Colonic mucosa (tissue), 4 donors: Measurements from ENCODE around the gene CTXND1. TPM values are rescaled to one million over a fixed set of nuclear protein-coding genes. Genes with fewer than 3 reads are reported as not detected.

Experiments
- DNase-seq: peaks from one replicate; pipeline ENCODE4 v3.0.0-alpha.2; 2020
- H3K27ac ChIP-seq: fragments of 200-600 bp; one replicate; pipeline ENCODE4 v1.8.0; 2021
- H3K27me3 ChIP-seq: fragments of 200-600 bp; one replicate; pipeline ENCODE4 v1.8.0; 2021
- H3K36me3 ChIP-seq: fragments of 200-600 bp; one replicate; pipeline ENCODE4 v1.8.0; 2021
- H3K4me1 ChIP-seq: fragments of 200-600 bp; one replicate; pipeline ENCODE4 v1.8.0; 2021; ENCODE audit warnings: mild to moderate bottlenecking
- H3K4me3 ChIP-seq: fragments of 200-600 bp; one replicate; pipeline ENCODE4 v1.8.0; 2021
- H3K9ac ChIP-seq, 2 donors: one replicate each; pipeline ENCODE4 v1.7.0; 2013; ENCODE audit warnings: control low read depth in 2 of 2, low read depth in 2 of 2, low read length in 2 of 2
- H3K9me3 ChIP-seq: fragments of 200-600 bp; one replicate; pipeline ENCODE4 v1.8.0; 2021
- intact Hi-C: fragments of 100-400 bp; cut with DNase I; formaldehyde crosslinking; loops from one replicate; pipeline ENCODE4 v1.14.1; 2022
- total RNA-seq, 2 donors: library from RNA; stranded (reverse); fragmentation: NEBNext Ultra II Directional in 1 of 2; extraction: Animal tissue kit (Norgen Biotek cat#: 25700) in 1 of 2; gene quantifications; one replicate each; pipeline ENCODE4 v1.2.1, GENCODE V29; 2021
- TF ChIP-seq, protein P1 (sequence below): fragments of 200-600 bp; IDR thresholded peaks from one replicate; pipeline ENCODE4 v1.8.0; 2022; ENCODE audit warnings: antibody characterized with exemption, mild to moderate bottlenecking
- donor health status: healthy.
- donor health status: DM: no; HTN: no; CAD: no.
- donor health status: DM: no; HTN: no; CAD: no.

CTXND1 gene
- total RNA-seq, 2 donors from 2014 or later, result 0.11 to 0.12 TPM

DNA sequence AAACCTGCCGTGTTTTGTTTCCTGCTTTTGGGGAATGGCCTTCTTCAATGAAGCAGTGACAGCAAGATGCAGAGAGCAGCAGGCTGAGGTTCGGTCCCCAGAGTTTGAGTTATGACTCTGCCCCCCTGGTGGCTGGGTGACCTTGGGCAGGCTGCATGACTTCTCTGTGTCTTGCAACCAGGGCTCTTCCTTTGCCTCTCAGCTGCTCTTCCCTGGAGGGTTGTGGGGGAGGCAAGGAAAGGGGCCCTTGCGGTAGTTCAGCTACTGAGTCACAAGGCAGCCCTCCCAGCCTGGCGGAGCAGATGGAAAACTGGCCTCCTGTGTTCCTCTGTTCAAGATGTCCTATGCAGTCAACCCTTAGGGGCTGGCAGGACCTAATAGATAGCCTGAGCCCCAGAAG, 17.1 kb downstream of the CTXND1 start:
- DNase-seq, result peak; percentile 44
- no peaks in the 10 kb centered on the region for H3K27me3 ChIP-seq
- intact Hi-C loops, result no loop called here
- H3K27ac ChIP-seq, result no peak overlapping the region
- TF ChIP-seq, protein P1, sequence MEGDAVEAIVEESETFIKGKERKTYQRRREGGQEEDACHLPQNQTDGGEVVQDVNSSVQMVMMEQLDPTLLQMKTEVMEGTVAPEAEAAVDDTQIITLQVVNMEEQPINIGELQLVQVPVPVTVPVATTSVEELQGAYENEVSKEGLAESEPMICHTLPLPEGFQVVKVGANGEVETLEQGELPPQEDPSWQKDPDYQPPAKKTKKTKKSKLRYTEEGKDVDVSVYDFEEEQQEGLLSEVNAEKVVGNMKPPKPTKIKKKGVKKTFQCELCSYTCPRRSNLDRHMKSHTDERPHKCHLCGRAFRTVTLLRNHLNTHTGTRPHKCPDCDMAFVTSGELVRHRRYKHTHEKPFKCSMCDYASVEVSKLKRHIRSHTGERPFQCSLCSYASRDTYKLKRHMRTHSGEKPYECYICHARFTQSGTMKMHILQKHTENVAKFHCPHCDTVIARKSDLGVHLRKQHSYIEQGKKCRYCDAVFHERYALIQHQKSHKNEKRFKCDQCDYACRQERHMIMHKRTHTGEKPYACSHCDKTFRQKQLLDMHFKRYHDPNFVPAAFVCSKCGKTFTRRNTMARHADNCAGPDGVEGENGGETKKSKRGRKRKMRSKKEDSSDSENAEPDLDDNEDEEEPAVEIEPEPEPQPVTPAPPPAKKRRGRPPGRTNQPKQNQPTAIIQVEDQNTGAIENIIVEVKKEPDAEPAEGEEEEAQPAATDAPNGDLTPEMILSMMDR, result peak; percentile 49
- H3K4me3 ChIP-seq, result no peak overlapping the region
- no peaks in the 10 kb centered on the region for H3K36me3 ChIP-seq
- no peak overlapping the region for H3K9ac ChIP-seq
- no peaks in the 10 kb centered on the region for H3K4me1 ChIP-seq
- no peaks in the 10 kb centered on the region for H3K9me3 ChIP-seq

DNA sequence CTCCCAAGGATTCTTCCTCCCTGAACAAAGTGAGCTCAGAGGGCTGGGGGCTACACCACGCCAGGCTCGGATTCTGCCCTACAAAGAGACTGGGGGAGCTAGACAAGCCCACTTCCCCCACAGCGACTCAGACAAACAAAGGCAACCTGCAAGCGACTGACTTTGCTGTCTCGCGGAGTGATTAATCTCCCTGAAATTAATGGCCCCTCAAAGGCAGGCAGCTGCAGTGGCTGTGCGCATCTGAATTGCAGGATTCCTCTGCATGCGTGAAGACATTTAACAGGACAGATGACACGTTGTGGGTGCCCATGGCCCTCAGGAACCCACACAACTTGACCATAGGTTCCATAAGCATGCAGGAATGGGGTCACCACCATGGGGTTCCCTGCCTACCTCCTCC, 18.4 kb downstream of the CTXND1 start:
- H3K9me3 ChIP-seq, result no peaks in the 10 kb centered on the region
- H3K4me1 ChIP-seq, result no peaks in the 10 kb centered on the region
- DNase-seq, result no peak
- H3K27me3 ChIP-seq, result no peaks in the 10 kb centered on the region
- no peak overlapping the region for H3K4me3 ChIP-seq
- H3K9ac ChIP-seq, result no peak overlapping the region
- intact Hi-C loops, result no loop called here
- TF ChIP-seq, protein P1, result no peak
- no peak overlapping the region for H3K27ac ChIP-seq
- no peaks in the 10 kb centered on the region for H3K36me3 ChIP-seq

DNA sequence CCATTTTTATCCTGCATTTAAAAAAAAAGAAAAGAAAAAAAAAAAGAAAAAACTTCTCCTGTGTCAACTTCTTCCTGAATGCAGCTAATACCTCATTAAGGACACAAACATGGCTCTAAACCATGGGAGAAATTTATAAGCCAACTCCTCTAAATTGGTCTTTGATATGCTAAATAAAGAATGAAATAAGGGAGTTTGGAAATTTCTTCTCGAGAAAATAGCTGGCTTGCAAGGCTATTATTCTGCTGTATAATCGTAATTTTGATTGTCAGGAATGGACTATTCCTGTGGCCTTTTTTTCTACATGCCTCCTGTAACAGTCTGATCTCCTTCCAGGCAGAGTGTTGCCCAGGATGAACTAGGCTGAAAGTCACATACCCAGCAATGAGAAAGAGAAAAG, 20.6 kb downstream of the CTXND1 start:
- no peaks in the 10 kb centered on the region for H3K36me3 ChIP-seq
- no peak overlapping the region for H3K9ac ChIP-seq
- H3K27ac ChIP-seq, result no peak overlapping the region
- TF ChIP-seq, protein P1, result no peak
- intact Hi-C loops, result no loop called here
- H3K4me3 ChIP-seq, result no peak overlapping the region
- no peak for DNase-seq
- H3K4me1 ChIP-seq, result no peaks in the 10 kb centered on the region
- H3K27me3 ChIP-seq, result no peaks in the 10 kb centered on the region
- no peaks in the 10 kb centered on the region for H3K9me3 ChIP-seq

DNA sequence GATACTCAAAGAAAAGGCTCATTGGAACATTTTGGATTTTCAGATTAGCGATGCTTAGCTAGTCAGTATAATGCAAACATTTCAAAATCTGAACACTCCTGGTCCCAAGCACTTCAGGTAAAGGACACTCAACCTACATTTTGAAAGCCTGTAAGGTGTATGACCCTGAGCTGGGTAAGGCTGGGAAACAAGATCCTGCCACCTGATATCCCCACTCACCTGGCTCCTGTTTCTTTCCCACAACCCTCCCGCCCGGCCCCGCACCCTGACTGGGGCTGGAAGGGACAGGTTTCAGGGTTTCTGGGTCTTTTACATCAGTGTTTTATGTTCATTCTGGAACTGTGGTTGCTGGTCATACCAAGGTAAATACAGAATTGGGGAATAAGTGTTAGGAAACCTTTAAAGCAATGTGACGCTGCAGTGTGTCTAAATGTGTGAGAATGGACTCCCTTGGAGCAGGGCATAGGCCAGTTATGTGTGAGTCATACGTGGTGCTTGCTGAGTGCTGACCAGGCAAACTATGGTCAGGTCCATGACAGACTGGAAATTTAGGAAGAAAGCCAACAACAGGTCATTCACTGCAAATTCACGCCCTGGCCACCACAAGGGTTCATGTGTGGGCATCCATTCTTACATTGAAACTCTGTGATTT, 22.9 kb downstream of the CTXND1 start:
- H3K27ac ChIP-seq, result no peak overlapping the region
- no peaks in the 10 kb centered on the region for H3K36me3 ChIP-seq
- H3K9ac ChIP-seq, result no peak overlapping the region
- H3K4me1 ChIP-seq, result no peaks in the 10 kb centered on the region
- TF ChIP-seq, protein P1, result no peak
- intact Hi-C loops, result no loop called here
- H3K4me3 ChIP-seq, result no peak overlapping the region
- no peak for DNase-seq
- no peaks in the 10 kb centered on the region for H3K27me3 ChIP-seq
- no peaks in the 10 kb centered on the region for H3K9me3 ChIP-seq

DNA sequence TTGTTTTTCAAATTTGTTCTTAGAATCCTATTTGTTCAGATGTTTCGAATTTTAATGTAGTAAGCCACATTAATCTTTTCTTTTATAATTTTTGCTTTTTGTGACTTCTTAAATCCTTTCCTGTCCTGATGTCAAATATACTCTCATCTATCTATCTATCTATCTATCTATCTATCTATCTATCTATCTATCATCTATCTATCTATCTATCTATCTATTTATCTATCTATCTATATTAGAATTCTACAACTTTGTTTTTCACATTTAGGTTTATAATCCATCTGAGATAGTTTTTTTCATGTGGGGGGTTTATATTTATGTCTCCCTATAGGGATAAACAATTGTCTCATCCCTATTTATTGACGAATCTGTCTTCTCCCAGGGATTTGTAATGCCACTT, 32.1 kb downstream of the CTXND1 start:
- DNase-seq, result no peak
- H3K9ac ChIP-seq, result no peak overlapping the region
- no peaks in the 10 kb centered on the region for H3K27me3 ChIP-seq
- intact Hi-C loops, result no loop called here
- H3K36me3 ChIP-seq, result no peaks in the 10 kb centered on the region
- TF ChIP-seq, protein P1, result no peak
- H3K4me3 ChIP-seq, result no peak overlapping the region
- H3K27ac ChIP-seq, result no peak overlapping the region
- no peaks in the 10 kb centered on the region for H3K4me1 ChIP-seq
- H3K9me3 ChIP-seq, result no peaks in the 10 kb centered on the region
